Testis (tissue), 2 donors: Measurements from ENCODE around the gene KLK12.

ENCODE experiments used
- POLR2A ChIP-seq: fragments of 450-650 bp; IDR thresholded peaks from one replicate; pipeline ENCODE4 v1.6.1; 2017; ENCODE audit warnings: antibody characterized with exemption, mild to moderate bottlenecking, moderate library complexity
- TF ChIP-seq, protein P1 (sequence below), 3 experiments: fragments of 450-650 bp in 2 of 3; fragments of 200-600 bp in 1 of 3; sonication (generic) in 1 of 3; IDR thresholded peaks; one replicate each; pipeline ENCODE4 v1.5.1; 2016 to 2019; ENCODE audit warnings: antibody characterized with exemption in 3 of 3, mild to moderate bottlenecking in 2 of 3, moderate library complexity in 1 of 3

DNA sequence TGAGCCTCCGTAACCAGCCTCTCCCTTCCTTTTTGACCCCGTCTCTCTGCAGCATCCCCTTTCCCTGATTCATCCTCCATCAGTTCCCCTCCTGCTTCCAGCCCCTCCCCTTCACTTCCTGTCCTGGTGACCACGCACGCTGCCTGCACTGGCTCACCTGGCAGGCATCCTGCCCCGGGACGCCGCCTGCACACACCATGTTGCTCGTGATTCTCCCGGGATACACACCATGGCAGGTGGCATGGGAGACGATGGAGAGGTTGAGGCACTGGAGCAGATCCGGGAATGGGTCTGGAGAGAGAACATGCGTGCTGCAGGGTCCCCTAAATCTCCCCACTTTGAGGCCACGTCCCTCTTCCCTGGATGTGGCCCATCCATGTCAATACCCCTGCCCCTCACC lies 4.2 kb downstream of the KLK12 start:
- TF ChIP-seq, protein P1, sequence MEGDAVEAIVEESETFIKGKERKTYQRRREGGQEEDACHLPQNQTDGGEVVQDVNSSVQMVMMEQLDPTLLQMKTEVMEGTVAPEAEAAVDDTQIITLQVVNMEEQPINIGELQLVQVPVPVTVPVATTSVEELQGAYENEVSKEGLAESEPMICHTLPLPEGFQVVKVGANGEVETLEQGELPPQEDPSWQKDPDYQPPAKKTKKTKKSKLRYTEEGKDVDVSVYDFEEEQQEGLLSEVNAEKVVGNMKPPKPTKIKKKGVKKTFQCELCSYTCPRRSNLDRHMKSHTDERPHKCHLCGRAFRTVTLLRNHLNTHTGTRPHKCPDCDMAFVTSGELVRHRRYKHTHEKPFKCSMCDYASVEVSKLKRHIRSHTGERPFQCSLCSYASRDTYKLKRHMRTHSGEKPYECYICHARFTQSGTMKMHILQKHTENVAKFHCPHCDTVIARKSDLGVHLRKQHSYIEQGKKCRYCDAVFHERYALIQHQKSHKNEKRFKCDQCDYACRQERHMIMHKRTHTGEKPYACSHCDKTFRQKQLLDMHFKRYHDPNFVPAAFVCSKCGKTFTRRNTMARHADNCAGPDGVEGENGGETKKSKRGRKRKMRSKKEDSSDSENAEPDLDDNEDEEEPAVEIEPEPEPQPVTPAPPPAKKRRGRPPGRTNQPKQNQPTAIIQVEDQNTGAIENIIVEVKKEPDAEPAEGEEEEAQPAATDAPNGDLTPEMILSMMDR (IDR thresholded peaks at IDR 0.05): no peak
- TF ChIP-seq POLR2A: no peak
